Keratinocyte (primary cell): ENCODE results near the gene RTN4R. TPM values are rescaled to one million over a fixed set of nuclear protein-coding genes. Genes with fewer than 3 reads are reported as not detected.

ENCODE experiments used
- DNase-seq: peaks from one replicate; pipeline ENCODE4 v3.0.0-alpha.2; 2011; ENCODE audit warnings: low read depth, missing footprints, low spot score
- FAIRE-seq: peaks from 2 replicates; lab custom pipeline; 2011; peaks lifted over from hg19 to GRCh38; lab: Jason Lieb, UNC
- H2AFZ ChIP-seq: 2 replicates; pipeline ENCODE4 v1.6.0; 2012; ENCODE audit warnings: low read length, control low read depth, inconsistent platforms; ENCODE audit not compliant: control insufficient read depth
- H3K27ac ChIP-seq: 2 replicates; pipeline ENCODE4 v1.5.1; 2011; ENCODE audit warnings: low read length; ENCODE audit not compliant: control insufficient read depth, insufficient read depth
- H3K27me3 ChIP-seq: 3 replicates; pipeline ENCODE4 v1.6.0; 2011; ENCODE audit warnings: low read length; ENCODE audit not compliant: control insufficient read depth, insufficient read depth; ENCODE audit errors: extremely low read depth
- H3K36me3 ChIP-seq, 2 experiments: 2 replicates in 1 of 2; 3 replicates in 1 of 2; pipeline ENCODE4 v1.5.1; 2011; ENCODE audit warnings: low read length in 2 of 2, mild to moderate bottlenecking in 1 of 2; ENCODE audit not compliant: control insufficient read depth in 2 of 2, insufficient read depth in 2 of 2; ENCODE audit errors: extremely low read depth in 1 of 2
- H3K4me1 ChIP-seq: 3 replicates; pipeline ENCODE4 v1.5.1; 2011; ENCODE audit warnings: low read length; ENCODE audit not compliant: control insufficient read depth, insufficient read depth; ENCODE audit errors: extremely low read depth
- H3K4me2 ChIP-seq: 3 replicates; pipeline ENCODE4 v1.6.0; 2011; ENCODE audit warnings: low read depth, low read length; ENCODE audit not compliant: control insufficient read depth, insufficient read depth; ENCODE audit errors: extremely low read depth
- H3K4me3 ChIP-seq, 3 experiments: fragments of 200-600 bp in 1 of 3; sonication (generic) in 1 of 3; 2 replicates in 2 of 3; 3 replicates in 1 of 3; pipeline ENCODE4 v1.5.1; 2011 to 2016; ENCODE audit warnings: low read length in 3 of 3, mild to moderate bottlenecking in 3 of 3, control low read depth in 2 of 3, inconsistent platforms in 1 of 3, low read depth in 1 of 3, mixed read lengths in 1 of 3, mixed run types in 1 of 3, moderate library complexity in 1 of 3; ENCODE audit not compliant: control insufficient read depth in 2 of 3, insufficient read depth in 2 of 3; ENCODE audit errors: extremely low read depth in 1 of 3
- H3K79me2 ChIP-seq: 2 replicates; pipeline ENCODE4 v1.6.0; 2012; ENCODE audit warnings: low read length; ENCODE audit not compliant: control insufficient read depth, insufficient read depth
- H3K9ac ChIP-seq: 3 replicates; pipeline ENCODE4 v1.6.0; 2011; ENCODE audit warnings: low read length; ENCODE audit not compliant: control insufficient read depth, insufficient read depth; ENCODE audit errors: extremely low read depth
- H3K9me1 ChIP-seq: 3 replicates; pipeline ENCODE4 v1.6.0; 2011; ENCODE audit warnings: low read length; ENCODE audit not compliant: control insufficient read depth, insufficient read depth; ENCODE audit errors: extremely low read depth
- H3K9me3 ChIP-seq: 2 replicates; pipeline ENCODE4 v1.5.1; 2012; ENCODE audit warnings: low read depth, low read length; ENCODE audit not compliant: control insufficient read depth
- H4K20me1 ChIP-seq: 3 replicates; pipeline ENCODE4 v1.6.0; 2011; ENCODE audit warnings: low read length; ENCODE audit not compliant: control insufficient read depth, insufficient read depth; ENCODE audit errors: extremely low read depth
- CTCF ChIP-seq, 3 experiments: IDR thresholded peaks in 1 of 3; conservative IDR thresholded peaks in 1 of 3; optimal IDR thresholded peaks in 1 of 3; 2 replicates in 2 of 3; 3 replicates in 1 of 3; pipeline versions ENCODE3 to v1.5.1; 2011; ENCODE audit warnings: low read length in 3 of 3, mild to moderate bottlenecking in 3 of 3, moderate library complexity in 2 of 3, control low read depth in 1 of 3, inconsistent platforms in 1 of 3; ENCODE audit not compliant: insufficient read depth in 2 of 3; ENCODE audit errors: extremely low read depth in 1 of 3
- EZH2 ChIP-seq: IDR thresholded peaks from one replicate; pipeline ENCODE4 v1.6.1; 2012; ENCODE audit warnings: inconsistent platforms, mild to moderate bottlenecking, low read length, moderate library complexity
- dilution Hi-C: fragments of 300-500 bp; cut with MboI; formaldehyde crosslinking; loops from one replicate; pipeline ENCODE4 v1.7.0; 2020; ENCODE audit warnings: low sequenced_read_pairs; ENCODE audit not compliant: extremely low pct_ligation_motif_present
- polyA plus RNA-seq, 5 experiments: library from polyadenylated mRNA; depleted of rRNA in 3 of 5; stranded (reverse) in 3 of 5; stranded (forward) in 1 of 5; unstranded in 1 of 5; fragments of >200 nt; gene quantifications; 1 replicate in 1 of 5; 2 replicates in 3 of 5; 3 replicates in 1 of 5; pipeline versions ENCODE4 v1.2.1 to v1.2.3, GENCODE V29; 2011 to 2012; ENCODE audit warnings: missing spikeins in 2 of 5, low read depth in 1 of 5, low replicate concordance in 1 of 5

Gene RTN4R
- polyA plus RNA-seq, 1 donor (not counting 4 experiments of a cell fraction or from before 2014, with no cell fraction given), result 2.5 TPM

GRCh38 chr22:20251491-20251890 lies 16.6 kb downstream of the RTN4R start:
- H3K27ac ChIP-seq, result no peak overlapping the region
- no peaks in the 10 kb centered on the region for H3K9me1 ChIP-seq
- H3K9ac ChIP-seq, result no peak overlapping the region
- dilution Hi-C loops, result no loop called here
- no peaks in the 10 kb centered on the region for H3K36me3 ChIP-seq
- no peak overlapping the region for H3K4me2 ChIP-seq
- H3K79me2 ChIP-seq, result peaks cover 10% of the 10 kb centered on the region
- H3K4me3 ChIP-seq, result no peak overlapping the region
- no peak for DNase-seq
- H3K9me3 ChIP-seq, result no peaks in the 10 kb centered on the region
- TF ChIP-seq CTCF (optimal IDR thresholded peaks at IDR 0.05 in 1 of 3, IDR thresholded peaks at IDR 0.05 in 1 of 3, conservative IDR thresholded peaks at IDR 0.05 in 1 of 3; ENCODE audit: extremely low read depth in 1 of 3, insufficient read depth in 2 of 3, low read length in 3 of 3) (no peak), EZH2 (no peak)
- H3K27me3 ChIP-seq, result no peaks in the 10 kb centered on the region
- H4K20me1 ChIP-seq, result no peaks in the 10 kb centered on the region
- FAIRE-seq, result no peak
- no peak overlapping the region for H2AFZ ChIP-seq
- H3K4me1 ChIP-seq, result peaks cover 17% of the 10 kb centered on the region

- Histone ChIP-seq H2AFZ (no peak overlapping the region), H3K9me1 (no peaks in the 10 kb centered on the region), H3K27me3 (no peaks in the 10 kb centered on the region), H4K20me1 (no peaks in the 10 kb centered on the region), H3K9ac (no peak overlapping the region), H3K4me3 (no peak overlapping the region), H3K27ac (no peak overlapping the region), H3K4me1 (peaks cover 12% of the 10 kb centered on the region), H3K79me2 (peaks cover 10% of the 10 kb centered on the region), H3K4me2 (no peak overlapping the region), H3K9me3 (no peaks in the 10 kb centered on the region), H3K36me3 (no peaks in the 10 kb centered on the region)
- TF ChIP-seq EZH2 (no peak), CTCF (optimal IDR thresholded peaks at IDR 0.05 in 1 of 3, IDR thresholded peaks at IDR 0.05 in 1 of 3, conservative IDR thresholded peaks at IDR 0.05 in 1 of 3; ENCODE audit: extremely low read depth in 1 of 3, insufficient read depth in 2 of 3, low read length in 3 of 3) (no peak)
- no peak for FAIRE-seq
- dilution Hi-C loops, result no loop called here
- no peak for DNase-seq
Observed at GRCh38 chr22:20249797-20250354, 18.2 kb downstream of the RTN4R start.
